ENCODE measurements around the gene XPO4. TPM values are rescaled to one million over a fixed set of nuclear protein-coding genes. Genes with fewer than 3 reads are reported as not detected.
A peak's percentile ranks its signal among the peaks of the same experiment; 100 is the strongest.

Gene XPO4
- total RNA-seq, 1 donor from 2014 or later = 11.8 TPM

DNA sequence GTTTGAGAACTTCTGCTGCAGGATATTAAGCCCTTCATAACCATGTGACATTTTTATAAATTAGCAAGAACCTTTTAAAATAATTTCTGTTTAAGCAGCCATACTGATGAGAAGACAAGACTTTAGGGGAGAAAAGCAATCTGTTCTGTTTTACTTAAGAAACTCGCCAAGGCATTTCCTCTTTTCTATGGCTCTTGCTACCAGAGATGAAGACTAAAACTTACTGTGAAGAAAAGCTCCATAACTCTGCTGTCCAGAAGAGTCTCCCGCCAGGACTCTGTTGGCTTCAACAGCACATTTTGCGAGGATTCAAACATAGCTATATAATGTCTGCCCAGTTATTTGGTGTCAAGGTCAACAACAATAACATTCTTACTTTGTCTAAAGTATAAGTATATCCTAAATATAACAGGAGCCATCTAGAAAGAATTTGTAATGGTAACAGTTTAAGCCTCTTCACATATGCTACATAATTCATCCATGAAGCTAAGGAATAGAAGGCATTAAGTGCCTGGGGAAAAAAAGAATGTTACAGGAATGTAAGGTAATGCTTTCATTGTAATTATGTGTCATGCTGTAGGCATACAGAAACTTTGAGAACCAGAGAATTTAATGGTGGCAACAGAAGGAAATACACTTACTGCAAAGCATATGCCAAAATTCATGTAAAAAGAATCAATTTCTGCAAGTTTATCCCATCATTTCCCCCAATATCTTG, 75.5 kb downstream of the XPO4 start:
- no peak for ATAC-seq

DNA sequence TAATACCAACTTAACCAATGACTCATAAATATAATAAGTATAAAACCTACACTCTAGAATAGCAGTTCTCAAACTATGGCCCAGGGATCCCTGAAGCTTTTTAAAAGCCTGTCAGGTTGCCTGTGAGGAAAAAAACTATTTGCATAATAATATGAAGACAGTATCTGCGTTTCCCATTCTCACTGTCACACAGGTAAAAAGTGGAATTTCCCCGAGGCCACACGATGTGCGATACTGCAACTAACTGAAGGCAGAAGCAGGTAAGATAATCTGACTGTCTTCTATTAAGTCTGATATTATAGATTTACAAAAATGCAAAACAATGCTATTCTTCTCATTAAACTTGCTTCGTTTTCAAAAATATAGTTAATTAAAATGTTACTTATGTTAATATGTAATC, 76.2 kb downstream of the XPO4 start:
- no peak for ATAC-seq

DNA sequence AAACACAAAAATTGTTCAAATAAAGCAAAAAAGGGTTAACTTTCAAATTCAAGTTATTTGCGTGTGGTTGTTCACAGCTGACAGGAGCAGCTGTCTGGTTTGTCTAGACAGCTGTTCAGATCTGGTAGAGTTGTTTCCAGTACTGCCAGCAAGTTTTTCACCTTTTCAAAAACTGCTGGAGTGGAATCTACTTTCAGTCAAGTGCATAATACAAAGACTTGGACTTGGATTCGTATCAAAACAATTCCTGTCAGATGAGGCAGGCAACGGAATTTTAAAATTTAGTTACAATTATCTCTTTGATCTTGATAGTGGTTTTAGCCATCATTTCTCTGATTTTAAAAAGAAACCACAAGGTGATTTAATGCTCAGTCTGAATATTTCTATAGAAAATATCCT, 77.1 kb downstream of the XPO4 start:
- ATAC-seq = no peak

DNA sequence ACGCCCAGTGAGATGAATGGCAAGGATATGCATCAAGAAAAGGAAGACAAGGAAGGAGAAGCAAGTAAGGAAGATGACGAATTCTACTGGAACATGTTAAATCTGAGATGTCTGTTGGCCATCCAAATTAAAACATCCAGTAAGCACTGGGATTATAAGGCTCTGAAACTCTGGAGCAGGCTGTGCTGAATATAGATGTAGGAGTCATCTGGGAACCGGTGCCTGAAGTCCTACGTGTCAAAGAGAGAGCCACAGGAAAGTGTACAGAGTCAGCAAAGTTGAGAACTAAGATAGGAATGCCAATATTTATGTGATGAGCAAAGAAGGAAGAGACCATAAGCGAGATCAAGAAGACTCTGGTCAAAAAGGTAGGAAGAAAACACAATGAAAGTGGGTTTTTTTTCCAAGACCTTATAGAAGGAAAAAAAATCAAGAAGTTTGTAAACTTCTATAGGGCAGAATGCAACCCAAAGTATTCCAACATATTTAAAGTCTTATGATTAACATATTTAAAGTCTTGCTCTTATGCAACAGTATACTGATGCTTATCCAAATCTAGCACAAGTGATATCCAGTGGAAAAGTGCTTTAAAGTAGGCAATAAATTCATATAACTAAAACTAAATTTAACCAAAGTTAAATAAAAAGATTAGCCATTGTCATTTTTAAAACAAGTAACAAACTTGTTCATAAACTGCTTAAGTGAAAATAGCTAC, 77.6 kb downstream of the XPO4 start:
- ATAC-seq = no peak

DNA sequence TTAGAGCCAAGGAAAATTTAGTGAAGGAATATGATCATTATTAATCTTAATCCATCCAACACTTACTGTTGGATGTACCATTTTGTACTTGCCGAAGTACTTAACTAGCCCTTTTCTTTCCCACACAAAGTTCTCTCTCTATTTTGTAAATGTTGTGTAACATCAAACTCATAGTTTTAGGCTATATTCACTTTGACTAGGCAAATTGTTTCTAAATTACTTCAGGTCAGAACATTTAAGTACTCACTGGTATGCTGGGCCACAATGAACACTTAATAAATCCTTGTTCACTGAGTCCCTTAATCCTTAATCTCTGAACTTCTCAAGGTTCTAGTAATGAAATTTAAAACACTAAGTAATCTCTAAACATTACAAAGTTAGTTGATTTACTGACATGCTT, 79.5 kb downstream of the XPO4 start:
- ATAC-seq = no peak

DNA sequence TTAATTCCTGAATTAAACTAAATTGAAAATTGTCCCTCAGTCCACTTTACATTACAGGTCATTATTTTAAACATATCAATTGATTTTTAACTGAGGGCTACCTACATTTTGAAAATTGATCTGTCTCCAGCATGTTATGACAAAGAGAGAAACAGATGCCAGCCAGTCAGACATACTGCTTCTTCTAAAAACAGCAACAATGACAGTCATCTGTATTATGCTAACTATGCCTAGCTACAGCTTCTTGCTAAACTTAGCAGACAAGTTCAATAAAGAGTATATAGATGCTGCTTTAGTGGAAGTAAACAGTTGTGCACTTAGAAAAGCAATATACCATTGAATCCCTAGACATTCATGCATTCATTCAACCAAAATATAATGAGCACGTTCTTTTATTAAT, 80.1 kb downstream of the XPO4 start:
- ATAC-seq = no peak

DNA sequence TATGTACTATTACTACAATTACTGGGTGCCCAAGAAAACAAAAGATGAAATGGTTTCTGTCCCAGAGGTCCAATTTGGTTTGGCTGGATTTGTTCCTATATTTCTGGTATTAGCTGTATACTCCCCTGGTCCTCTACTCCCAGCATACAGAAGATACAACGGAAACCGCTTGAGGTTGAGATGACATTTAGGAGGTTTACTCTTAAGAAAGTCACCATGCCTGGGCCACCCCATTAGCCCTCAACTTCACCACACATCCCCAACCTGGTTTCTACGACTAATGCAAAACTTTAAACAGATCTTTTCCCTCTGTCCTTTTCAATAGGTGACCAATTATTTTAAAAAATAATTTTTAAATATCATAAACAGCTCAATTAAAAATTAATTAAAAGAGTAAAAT, 82.8 kb downstream of the XPO4 start:
- ATAC-seq = no peak

DNA sequence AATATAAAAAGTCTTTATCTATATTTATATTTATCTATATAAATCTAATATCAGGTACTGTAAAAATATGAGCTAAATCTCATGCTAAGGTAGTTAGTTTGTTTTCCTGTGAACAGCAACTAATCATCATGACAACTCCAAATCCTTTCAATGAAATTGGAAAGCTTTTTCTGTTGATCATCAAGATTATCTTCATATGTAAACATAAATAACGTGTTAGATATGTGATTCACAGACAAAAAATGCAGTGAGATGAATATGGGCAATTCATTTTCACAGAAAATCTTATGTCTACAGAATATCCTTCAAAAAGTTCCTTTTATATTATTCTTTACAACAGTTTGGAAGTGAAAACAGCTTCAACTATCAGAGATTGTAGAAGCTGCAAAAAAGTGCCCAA, 87.1 kb downstream of the XPO4 start:
- no peak for ATAC-seq

DNA sequence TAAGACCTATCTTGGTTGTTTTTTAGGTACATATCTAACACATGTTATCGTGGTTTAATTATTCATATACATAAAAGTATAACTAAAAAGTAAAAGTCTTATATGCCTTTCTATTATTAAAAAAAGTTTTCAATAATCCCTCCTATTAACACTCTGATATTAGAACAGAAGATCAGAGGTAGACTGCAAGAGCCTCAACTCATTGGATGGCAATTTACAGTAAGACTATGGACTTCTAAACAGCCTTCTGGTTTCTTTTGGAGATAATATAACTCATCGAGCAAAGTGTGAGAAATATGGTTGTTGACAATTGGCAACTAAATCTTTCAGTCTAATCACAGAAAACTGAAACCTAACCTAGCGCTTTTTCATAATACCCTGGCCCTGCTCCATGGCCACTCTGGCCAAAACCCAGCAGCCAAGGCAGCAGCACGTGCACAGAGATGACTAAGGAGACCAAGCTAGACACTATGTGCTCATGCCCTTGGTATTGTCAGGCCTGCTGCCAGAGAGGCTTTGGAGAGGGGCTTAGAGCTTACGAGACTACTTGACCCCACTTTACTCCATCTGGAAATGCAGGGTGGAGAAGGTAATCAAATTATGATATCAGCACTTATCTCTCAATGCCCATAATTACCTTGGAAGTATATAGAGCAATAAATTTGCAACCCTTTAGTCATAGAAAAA, 88.2 kb downstream of the XPO4 start:
- peak; percentile 86 for ATAC-seq

DNA sequence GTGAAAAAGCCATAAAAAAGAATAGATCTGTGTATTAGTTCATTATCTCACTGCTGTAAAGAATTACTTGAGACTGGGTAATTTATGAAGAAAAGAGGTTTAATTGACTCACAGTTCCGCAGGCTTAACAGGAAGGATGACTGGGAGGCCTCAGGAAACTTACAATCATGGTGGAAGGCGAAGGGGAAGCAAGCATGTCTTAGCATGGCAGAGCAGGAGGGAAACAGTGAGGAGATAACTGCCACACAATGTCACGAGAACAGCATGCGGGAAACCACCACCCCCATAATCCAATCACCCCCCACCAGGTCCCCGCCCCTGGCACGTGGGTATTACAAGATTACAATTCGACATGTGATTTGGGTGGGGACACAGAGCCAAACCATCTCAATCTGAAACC, 89.7 kb downstream of the XPO4 start:
- no peak for ATAC-seq

DNA sequence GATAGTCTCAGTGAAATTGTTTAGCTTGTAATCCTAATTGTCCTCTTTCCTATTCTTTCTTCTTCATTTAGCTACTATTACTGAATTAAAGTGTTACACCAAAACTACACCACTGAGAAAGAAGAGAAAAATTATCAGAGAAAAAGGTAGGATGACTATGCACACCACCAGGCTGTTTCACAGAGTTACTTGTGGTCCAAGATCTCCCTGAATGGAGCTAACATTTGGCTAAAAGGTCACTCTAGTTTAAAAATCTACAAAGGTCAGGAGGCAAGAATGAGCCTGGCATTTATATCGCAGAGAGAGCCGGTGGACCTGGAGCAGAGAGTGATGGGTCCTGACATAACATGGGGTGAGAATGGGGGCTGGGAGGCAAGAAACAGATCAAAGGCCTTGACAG, 91.7 kb downstream of the XPO4 start:
- no peak for ATAC-seq

DNA sequence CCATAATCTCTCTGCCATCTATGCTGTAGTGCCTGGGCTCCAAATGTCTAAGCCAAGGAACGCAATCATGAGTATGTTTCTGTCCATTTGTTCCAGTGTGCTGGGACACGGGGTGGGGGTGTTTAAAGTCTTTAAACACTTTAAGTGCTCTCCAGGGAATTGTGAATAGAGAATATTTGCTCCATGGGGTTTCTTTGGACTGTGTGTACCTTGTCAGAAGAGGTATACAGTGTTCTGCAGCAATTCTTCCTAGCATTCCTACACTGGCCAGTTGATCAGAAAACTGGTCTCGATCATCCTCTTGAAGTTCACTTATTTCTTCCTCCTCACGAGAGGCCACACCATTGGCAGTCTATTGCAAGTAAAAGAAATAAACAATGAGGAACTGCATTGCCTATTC, 93.7 kb downstream of the XPO4 start:
- no peak for ATAC-seq

DNA sequence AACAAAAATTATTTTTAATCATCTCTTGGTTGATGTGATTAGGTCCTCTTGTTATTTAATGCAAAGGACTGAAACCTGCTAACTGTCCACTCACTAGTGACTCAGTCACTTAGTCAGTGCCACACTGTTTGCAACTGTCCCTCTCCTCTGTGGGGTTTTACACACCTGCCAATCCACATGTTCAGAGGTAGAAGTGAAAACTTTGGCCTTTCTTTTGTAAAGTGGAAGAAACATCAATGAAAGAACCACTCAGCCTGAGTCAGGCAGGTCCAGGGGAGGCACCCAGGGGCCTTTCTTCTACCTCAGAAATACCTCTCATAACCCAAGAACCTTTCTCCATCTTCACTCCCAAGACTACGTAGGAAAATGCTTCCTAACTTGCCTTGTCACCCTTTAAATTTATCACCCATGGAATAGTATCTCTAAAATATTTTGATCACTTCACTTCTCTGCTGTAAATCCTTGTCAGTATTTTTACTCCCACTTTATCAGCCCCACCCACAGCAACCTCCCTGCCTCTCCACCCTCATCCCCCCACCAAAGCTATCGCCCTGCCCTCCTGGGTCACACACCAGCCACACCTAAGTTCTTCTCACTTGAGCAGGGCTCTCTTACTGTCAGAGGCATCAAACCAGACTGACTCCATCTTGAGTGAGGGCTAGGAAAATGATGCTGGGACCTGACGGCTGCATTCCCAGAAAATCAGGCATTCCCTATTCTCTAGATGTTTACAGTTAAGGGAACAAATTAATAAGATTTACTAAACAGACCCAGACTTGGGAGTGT, 99.2 kb downstream of the XPO4 start:
- no peak for ATAC-seq

DNA sequence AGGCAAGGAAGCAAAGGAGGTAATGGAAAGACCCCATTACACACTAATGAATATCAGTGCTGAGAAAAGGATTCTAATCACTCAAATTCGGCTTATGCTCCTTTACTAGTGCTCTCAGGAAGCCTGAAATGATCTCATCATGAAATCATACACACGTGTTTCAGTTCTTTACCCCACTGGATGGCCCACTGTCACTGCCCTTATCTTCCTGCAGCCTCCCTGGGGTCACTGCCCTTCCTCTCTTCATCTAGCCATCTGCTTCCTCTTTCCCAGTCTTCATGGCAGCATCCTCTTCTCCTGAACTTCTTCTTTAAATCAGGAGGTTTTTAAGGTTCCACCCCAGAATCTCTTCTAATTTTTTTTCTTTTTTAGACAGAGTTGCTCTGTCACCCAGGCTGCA, 100.8 kb downstream of the XPO4 start:
- ATAC-seq = no peak

DNA sequence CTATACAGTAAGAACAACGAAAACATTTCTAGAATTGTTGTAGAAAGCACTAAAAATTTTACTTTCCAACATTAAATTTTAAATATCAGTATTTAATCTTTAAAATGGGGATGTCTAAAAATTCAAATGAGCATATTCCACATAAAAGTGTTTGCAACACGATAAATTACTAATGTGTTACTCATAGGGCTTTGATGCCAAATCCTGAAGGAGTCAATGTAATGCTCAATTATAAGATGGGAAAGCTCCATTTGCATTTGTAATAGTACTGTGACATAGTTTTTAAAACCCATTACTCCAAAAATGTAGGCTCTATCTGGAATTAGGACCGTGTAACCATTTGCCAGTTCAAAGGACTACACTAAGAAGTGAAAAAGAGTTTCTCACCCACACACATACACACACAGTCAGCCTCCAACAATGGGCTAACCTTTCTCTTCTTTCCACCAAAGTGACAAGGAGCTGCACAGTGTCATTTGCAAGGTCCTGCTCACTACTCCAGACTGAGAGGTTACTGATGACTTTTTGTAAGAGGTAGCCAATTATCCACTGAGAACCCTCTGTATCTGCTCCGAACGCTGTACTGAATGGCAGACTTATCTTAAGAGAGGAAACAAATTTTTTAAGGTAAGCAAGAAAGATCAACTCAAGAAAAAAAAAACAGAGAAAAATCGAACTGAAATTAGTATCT, 102.7 kb downstream of the XPO4 start:
- no peak for ATAC-seq

DNA sequence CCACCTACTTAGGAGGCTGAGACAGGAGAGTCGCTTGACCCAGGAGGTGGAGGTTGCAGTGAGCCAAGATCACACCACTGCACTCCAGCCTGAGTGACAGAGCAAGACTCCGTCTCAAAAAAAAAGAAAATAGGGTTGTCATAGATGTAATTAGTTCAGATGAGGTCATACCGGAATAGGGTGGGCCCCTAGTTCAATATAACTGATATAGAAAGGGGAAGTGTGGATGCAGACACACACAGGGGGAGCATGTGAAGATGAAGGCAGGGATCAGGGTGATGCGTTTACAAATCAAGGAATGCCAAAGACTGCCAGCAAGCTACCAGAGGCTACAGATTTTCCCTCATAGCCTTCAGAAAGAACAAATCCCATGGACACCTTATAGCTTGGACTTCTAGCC, 104.5 kb downstream of the XPO4 start:
- ATAC-seq = no peak

DNA sequence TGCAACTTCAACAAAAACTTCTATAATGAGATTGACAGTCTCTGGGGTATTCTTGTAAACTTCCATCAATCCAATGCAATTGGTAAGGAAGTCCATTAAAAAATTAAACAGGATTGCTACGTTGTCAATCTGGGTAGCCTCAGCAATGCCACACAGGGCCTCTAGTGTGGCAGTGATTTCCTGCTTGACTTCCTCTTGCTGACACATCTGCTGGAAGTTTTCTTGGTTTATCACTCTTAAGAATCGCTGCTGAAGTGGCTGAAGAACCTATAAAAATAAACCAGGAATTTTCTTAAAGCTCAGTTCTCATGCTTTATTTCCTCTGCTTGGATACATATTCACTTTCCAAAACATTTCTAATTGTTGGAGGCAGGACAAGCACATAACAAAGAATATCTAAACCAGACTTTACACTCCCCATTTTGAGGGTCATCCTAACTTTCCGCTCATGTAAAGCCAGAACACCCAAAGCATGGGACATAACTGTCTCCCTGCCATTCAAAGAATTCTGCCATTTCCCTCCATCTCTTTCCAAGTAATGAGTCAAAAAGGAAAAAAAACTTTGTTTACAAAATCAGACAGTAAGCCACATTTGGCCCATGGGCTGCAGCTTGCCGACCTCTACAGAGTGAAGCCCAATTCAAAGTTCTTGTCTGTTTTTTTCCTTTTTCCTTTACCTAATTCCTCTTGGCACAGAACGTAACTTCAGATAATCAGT, 105.6 kb downstream of the XPO4 start:
- ATAC-seq = no peak

DNA sequence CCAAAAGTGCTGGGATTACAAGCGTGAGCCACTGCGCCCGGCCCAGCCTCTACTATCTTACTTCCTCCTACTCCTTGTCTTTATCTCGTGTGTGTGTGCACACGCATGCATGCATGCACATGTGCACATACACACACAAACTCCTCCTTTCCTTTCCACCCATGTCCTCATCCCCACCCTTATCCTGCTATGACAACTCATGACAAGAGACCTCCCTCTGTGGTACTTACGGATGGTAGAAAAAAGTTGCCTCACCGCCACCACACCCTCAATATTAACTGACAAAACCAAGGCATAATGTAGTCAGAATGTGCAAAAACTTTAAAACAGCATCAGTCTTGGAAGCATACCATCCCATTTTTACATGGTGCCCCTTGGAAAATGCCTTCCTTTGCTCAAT, 112.9 kb downstream of the XPO4 start:
- no peak for ATAC-seq

DNA sequence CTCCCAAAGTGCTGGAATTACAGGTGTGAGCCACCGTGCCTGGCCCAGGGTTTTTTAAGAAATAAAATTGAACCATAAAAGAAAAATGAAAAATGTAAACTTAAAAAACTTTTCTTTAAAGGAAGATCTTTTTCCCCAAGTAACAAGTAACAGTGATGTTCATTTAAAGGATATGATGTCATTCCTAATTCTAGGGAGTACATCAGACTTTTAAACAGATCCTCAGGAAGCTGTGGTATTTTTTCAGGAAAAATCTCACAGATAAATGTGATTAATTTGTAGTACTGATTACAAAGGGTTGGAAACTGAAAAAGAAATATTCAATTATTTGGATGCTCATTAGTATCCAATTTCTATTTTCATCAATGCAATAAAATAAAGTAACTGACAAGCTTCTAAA, 114.2 kb downstream of the XPO4 start:
- no peak for ATAC-seq

DNA sequence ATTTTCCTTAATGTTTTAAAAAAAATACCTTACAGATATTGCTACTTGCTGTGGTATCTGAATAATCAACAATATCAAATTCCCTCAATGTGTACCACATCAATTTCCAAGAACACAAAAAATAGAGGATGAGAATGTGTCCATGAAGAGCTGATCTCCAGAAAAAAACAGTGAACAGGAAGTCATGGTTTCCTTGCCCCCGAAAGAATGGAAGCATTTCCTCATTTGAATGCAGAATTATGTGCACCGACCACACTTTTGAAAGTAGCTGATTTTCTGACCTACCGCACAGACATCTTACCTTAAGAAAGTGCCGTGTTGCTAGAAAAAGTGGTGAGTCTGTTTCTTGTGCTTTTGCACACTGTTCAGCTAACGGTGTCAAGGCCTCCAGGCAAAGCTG, 115.4 kb downstream of the XPO4 start:
- ATAC-seq = no peak

DNA sequence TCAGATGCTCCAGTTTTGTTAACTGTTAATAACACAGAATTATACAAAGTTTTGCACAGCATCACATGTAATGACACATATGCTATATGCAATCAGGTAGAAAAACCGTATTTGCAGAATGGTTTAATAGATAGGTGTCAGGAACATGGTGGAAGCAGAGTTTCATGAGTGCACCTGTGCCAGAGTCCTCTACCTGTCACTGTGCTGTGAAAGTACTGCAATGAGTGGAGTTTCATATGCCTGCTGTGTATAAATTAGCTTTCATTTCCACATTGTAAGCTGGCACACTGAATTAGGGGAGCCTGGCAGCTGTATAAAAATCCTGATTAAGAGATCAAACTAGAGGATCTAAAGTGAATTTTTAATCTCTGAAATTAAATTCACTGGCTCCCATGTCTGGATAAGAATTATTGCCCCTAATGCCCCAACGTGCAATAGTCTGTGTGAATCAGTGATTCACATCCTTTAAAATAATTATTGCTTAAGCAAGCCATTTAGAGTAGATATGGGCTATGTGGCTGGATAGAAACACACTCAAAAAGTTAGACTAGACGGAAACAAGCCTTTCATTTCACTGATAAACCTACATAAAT, 120.3 kb downstream of the XPO4 start:
- no peak for ATAC-seq

Data from esophagus mucosa (tissue), 1 donor.